ENCODE data around the gene RPS6KA4.

RPS6KA4 gene

DNA sequence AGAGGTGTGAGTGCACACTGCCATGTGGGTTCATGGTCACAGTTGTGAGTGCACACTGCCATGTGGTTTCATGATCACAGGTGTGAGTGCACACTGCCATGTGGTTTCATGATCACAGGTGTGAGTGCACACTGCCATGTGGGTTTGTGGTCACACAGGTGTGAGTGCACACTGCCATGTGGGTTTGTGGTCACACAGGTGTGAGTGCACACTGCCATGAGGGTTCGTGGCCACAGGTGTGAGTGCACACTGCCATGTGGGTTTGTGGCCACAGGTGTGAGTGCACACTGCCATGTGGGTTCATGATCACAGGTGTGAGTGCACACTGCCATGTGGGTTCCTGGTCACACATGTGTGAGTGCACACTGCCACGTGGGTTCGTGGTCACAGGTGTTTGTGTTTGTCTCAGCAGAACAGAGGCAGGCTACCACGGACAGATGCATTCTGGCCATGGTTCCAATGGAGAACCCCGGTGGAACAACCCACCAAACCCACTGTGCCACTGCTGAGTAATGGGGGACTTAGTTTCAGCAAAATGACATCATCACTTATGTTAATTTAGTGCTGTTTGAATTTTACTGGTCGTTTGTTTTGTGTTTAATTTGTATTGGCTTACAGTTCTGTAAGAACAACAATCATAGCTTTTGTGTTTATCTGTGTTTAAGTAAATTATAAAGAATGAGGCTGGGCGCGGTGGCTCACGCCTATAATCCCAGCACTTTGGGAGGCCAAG lies 57.2 kb downstream of the RPS6KA4 start:
- TF ChIP-seq, protein P1, sequence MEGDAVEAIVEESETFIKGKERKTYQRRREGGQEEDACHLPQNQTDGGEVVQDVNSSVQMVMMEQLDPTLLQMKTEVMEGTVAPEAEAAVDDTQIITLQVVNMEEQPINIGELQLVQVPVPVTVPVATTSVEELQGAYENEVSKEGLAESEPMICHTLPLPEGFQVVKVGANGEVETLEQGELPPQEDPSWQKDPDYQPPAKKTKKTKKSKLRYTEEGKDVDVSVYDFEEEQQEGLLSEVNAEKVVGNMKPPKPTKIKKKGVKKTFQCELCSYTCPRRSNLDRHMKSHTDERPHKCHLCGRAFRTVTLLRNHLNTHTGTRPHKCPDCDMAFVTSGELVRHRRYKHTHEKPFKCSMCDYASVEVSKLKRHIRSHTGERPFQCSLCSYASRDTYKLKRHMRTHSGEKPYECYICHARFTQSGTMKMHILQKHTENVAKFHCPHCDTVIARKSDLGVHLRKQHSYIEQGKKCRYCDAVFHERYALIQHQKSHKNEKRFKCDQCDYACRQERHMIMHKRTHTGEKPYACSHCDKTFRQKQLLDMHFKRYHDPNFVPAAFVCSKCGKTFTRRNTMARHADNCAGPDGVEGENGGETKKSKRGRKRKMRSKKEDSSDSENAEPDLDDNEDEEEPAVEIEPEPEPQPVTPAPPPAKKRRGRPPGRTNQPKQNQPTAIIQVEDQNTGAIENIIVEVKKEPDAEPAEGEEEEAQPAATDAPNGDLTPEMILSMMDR (IDR thresholded peaks at IDR 0.05), result no peak

DNA sequence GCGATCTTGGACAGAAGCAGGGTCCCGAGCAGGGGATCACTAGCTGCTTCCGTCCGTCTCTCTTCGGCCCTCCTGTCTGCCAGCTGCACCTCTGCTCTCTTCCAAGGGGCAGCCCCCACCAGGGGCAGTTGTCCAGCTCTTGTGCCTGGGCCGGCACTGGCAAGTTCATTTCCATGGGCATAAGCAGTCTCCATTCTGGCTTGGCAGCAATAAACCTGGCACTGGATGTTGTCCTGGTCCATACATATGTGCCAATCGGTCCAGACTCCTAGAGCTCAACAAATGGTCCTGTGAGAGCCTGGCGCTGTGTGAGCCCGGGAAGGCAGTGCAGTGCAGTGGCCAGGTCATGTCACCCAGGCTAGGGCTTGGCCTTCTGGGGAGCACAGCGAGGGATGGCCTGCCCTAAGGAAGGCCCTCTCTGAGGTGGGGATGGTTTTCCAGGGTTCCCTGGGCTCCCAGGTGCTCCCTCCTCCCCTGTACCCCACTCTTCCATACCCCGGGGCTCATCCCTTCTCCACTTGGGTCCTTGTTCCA lies 60.4 kb downstream of the RPS6KA4 start:
- TF ChIP-seq, protein P1 (IDR thresholded peaks at IDR 0.05), result no peak

DNA sequence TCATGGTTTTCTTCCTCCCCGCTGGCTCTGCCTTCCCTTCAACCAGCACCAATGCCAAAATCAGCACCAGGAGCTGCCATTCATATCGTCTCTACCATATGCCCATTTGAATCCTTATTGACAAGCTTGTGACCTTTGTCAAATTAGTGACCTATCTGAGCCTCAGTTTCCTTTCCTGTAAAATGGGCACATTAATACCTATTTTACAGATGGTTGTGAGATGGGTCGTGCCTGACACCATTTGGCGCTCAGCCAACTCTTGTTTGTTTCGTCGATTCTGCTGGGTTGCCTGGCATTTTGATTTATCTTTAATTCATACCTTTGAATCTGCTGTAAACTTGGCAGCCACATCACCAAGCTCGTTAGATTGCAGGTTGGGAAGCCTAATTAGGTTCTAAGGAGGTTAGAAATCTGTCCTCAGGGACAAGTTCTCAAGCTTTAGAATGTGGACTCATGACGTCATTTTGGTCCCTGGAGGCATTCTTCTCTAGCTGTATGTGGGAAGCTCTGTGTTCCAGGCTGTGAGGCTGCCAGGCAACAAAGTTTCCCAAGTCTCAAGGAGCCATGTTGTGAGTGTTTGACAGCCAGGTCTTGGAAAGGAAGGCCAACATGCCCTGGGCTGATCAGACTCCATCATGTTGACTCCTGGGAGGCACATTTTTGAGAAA lies 61.0 kb downstream of the RPS6KA4 start:
- TF ChIP-seq, protein P1 (IDR thresholded peaks at IDR 0.05), result no peak

Measured in LNCAP (cell line).